GM21737 (cell line): ENCODE data around the gene UBXN7.
"Not testable (repeated sequence)": the region's sequence is repeated elsewhere in the genome, so short reads cannot be mapped to it uniquely, and the experiment has no call there.

ENCODE experiments used
- ATAC-seq: cut with Tn5 transposase; IDR thresholded peaks from one replicate; pipeline ENCODE4 v1.9.1; 2021; ENCODE audit warnings: mild to moderate bottlenecking, moderate library complexity; ENCODE audit not compliant: unreplicated experiment

Gene UBXN7

DNA sequence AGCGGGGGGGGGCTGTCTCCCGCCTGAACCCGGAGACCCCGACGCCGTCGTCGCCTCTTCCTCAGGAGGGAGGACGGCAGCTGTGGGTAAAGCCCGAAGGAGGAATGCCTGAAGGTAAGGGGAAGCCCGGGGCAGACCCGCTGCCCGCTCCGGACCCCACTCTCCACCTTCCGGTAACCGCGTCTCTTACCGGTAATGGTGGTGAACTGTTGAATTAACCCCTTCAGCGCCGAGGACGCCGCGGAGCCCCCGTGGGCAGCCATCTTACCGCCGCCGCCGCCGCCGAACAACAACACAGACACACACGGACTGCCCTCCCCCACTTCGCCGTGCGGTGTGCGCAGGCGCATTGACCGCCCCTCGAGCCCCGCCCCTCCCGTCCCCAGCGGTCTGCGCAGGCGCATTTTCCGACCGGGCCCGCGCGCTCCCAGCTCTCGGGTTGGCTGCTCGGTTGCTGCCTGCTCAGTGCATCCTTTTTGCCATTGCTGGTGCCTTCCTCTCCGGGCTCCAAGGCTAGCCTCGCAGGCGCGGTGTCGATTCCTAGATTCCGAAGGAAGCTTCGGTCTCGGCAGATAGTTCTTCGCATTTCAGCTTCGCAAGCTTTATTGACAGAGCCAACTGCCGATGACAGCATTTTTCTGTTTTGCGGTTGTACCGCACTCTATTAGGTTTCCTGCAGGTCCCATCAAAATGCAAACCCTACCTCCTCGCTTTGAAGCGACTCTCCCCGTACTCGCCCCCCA, at the start of gene UBXN7:
Gene UBXN7, minus strand, starts transcription at position 291 of the 743 bp plus-strand sequence. Its CDS starts 28 bp downstream, at position 263.
- ATAC-seq, result peak; percentile 80

- ATAC-seq, result no peak
Measured at GRCh38 chr3:196477678-196478077, 45.5 kb upstream of the UBXN7 start.

GRCh38 chr3:196472286-196472685, 40.1 kb upstream of the UBXN7 start:
- no peak for ATAC-seq

DNA sequence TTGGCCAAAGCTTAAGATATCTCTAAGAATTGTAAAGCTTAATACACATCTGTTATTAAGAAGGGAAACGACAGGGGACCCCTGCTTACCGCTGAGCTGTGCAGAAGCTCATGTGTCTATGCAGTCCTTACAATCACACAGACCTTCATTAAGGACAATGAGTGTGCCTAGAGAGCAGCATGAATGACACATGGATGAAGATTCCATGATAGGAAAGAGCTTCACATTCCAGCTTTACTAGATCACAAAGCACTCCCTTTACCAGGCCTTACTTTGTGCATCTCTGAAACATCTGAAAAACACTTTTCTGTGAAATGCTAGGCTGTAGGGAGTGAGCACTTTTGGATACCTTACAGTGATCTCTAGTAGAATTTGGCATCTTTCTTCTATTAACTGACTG, 39.3 kb upstream of the UBXN7 start:
- no peak for ATAC-seq

DNA sequence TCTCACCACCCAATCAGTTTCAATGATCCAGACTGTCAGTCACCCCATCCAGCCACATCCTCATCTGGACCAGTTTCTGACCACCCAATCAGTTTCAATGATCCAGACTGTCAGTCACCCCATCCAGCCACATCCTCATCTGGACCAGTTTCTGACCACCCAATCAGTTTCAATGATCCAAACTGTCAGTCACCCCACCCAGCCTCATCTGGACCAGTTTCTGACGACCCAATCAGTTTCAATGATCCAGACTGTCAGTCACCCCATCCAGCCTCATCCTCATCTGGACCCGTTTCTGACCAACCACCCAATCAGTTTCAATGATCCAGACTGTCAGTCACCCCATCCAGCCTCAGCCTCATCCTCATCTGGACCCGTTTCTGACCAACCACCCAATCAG, 38.0 kb upstream of the UBXN7 start:
- not testable (repeated sequence) for ATAC-seq

DNA sequence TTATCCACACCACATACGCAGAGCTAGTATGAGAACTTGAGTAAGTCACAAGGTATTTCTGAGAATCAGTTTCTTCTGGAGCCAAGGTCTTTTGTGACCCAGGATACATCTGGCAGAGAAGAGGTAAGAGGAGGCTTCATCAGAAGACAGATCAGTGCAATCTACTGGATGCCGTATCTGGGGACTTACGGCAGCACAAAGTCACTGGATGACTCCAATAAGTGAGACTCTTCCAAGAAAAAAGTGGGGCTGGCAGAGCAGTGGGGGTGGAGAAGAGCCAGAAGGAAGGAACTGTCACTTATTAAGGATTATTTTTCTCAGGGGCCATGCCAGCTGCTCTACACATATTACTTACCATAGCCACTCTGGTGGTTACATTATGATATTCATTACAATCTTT, 31.6 kb upstream of the UBXN7 start:
- ATAC-seq, result no peak

GRCh38 chr3:196463478-196463756, 31.2 kb upstream of the UBXN7 start:
- no peak for ATAC-seq

DNA sequence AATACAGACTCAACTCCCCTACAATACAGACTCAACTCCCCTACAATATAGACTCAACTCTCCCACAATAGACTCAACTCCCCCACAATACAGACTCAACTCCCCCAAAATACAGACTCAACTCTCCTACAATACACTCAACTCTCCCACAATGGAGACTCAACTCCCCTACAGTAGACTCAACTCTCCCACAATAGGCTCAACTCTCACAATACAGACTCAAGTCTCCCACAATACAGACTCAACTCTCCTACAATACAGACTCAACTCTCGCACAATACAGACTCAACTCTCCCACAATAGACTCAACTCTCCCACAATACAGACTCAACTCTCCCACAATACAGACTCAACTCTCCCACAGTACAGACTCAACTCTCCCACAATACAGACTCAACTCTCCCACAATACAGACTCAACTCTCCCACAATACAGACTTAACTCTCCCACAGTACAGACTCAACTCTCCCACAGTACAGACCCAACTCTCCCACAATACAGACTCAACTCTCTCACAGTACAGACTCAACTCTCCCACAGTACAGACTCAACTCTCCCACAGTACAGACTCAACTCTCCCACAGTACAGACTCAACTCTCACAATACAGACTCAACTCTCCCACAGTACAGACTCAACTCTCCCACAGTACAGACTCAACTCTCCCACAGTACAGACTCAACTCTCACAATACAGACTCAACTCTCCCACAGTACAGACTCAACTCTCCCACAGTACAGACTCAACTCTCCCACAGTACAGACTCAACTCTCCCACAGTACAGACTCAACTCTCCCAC, 30.7 kb upstream of the UBXN7 start:
- ATAC-seq, result not testable (repeated sequence)

- ATAC-seq, result no peak
Measured at GRCh38 chr3:196458063-196458462, 25.8 kb upstream of the UBXN7 start.

DNA sequence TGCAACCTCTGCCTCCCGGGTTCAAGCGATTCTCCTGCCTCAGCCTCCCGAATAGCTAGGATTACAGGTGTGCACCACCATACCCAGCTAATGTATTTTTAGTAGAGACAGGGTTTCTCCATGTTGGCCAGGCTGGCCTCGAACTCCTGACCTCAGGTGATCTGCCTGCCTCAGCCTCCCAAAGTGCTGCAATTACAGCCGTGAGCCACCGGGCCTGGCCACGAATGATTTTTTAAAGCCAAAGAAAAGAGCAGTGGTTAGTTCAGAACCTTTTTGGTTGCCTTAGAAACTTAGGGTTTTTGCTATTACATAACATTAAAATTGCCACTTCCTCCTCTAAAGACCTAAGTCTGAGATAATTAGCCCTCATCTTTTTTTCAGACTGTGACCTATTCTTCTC, 25.2 kb upstream of the UBXN7 start:
- not testable (repeated sequence) for ATAC-seq

DNA sequence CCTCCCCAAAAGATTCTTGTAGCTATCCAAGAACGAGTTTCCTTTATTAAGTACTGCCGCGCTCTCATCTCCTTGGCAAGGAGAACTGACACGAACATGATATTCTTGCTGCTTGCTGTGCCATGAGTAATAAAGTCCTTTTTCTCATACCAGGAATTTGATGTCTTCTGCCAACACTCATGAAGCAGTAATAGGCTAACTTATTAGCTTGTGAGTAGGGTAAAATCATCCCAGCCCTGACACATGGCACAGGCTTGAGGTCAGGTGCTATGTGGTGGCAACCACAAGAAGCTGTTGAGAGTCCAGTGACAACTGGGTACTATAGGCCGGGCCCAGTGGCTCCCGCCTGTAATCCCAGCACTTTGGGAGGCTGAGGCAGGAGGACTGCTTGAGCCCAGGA, 22.7 kb upstream of the UBXN7 start:
- ATAC-seq, result no peak

DNA sequence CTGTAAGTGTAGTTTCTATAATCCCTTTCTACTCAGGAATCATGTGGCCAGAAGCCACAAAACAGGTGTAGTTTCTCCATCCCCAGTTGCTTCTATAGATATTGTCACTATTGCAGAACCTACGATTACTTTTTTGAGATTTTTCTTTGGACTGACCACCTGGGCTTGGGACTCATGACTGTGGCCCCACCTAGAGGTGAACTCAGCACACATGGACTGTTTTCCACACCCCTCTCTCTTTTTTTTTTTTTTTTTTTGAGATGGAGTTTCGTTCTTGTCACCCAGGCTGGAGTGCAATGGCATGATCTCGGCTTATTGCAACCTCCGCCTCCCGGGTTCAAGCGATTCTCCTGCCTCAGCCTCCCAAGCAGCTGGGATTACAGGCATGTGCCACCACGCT, 13.2 kb upstream of the UBXN7 start:
- not testable (repeated sequence) for ATAC-seq

GRCh38 chr3:196444500-196444894, 12.3 kb upstream of the UBXN7 start:
- ATAC-seq, result no peak

- ATAC-seq, result no peak
Measured at GRCh38 chr3:196440696-196441095, 8.5 kb upstream of the UBXN7 start.

- no peak for ATAC-seq
Measured at GRCh38 chr3:196440041-196440537, 7.9 kb upstream of the UBXN7 start.

- ATAC-seq, result peak; percentile 27
Measured at GRCh38 chr3:196431181-196432136, 768 bp downstream of the UBXN7 start.

GRCh38 chr3:196428041-196428440, 4.2 kb downstream of the UBXN7 start:
- ATAC-seq, result no peak

DNA sequence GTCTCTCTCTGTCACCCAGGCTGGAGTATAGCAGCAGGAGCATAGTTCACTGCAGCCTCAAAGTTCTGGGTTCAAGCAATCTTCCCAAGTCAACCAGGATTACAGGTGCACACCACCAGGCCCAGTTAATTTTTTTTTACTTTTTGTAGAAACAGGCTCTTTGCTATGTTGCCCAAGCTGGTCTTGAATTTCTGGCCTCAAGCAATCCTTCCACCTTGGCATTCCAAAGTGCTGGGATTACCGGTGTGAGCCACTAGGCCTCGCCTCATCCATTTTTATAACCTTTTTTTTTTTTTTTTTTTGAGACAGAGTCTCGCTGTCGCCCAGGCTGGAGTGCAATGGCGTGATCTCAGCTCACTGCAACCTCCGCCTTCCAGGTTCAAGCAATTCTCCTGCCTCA, 7.8 kb downstream of the UBXN7 start:
- ATAC-seq, result not testable (repeated sequence)

DNA sequence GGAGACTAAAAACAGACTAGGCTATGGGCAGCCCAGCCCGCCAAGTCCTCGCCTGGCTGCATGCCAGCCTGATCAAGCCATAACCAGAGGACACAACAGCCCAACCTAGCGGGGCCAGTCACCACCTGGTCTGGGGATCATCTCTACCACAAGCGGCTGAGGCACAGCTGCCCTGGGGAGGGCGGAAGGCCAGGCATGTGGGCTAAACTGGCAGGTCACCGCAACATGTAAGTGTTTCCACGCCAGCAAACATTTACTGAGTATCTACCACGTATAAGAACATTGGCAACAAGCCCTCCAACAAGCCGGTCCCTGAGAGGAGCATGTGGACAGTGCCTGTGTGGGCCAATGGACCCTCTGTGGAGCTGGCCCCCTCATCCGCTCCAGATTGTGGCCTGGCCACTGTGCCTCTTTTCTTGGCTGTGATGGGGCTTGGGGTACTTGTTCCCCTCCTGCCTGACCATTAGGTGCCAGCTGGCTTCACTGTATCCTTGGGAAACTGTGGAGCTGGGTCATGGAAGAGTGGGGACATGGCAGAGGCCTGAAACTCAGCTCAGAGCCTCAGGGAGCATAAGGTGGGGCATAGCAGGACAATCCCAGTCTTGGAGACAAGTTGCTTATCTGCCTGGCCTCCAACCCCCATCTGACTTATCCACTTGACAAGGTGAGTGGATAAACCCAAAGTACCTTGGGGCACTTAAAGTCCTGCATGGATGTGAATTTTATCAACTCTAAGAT, 9.0 kb downstream of the UBXN7 start:
- no peak for ATAC-seq

DNA sequence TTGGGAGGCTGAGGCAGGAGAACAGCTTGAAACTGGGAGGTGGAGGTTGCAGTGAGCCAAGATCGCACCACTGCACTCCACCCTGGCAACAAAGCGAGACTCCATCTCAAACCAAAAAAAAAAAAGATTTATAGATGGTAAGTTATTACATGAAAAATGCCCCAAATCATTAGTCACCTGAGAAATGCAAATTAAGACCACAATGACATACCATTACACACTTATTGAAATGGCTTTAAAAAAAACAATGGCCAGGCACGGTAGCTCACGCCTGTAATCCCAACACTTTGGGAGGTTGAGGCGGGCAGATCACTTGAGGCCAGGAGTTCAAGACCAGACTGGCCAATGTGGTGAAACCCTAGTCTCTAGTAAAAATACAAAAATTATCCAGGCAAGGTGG, 10.6 kb downstream of the UBXN7 start:
- not testable (repeated sequence) for ATAC-seq
